ENCODE data around the gene GPC5. TPM values are rescaled to one million over a fixed set of nuclear protein-coding genes. Genes with fewer than 3 reads are reported as not detected.
"Not testable (repeated sequence)": the region's sequence is repeated elsewhere in the genome, so short reads cannot be mapped to it uniquely, and the experiment has no call there.

Gene GPC5
- total and polyA plus RNA-seq, 11 donors, result 0.14 to 2.9 (median 0.84) TPM; not detected in 1

DNA sequence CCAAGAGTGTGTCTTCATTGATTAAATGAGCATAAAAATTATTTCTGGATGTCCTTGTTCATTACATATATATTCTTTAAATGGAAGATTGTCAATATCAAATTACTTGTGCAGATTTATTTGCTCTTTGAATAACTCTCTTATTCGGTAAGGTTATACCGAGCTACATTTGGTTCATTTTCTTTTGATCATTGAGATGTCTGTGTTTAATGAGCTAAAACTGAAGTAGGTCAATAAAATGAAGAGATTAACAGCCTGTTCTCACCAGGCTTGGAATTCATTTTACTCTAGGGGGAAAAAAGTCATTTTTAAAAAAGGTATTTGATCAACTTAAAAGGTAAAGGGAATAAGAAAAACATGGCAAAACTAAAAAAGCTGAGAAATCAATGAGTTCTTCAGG is 10.6 kb downstream of the GPC5 start:
- Histone ChIP-seq H3K4me3 (no peak overlapping the region), H3K27me3 (peaks cover 0 to 10% (median 0%) of the 10 kb centered on the region in 9 donors), H3K27ac (no peak overlapping the region), H3K36me3 (no peaks in the 10 kb centered on the region), H3K4me1 (no peaks in the 10 kb centered on the region), H3K9me3 (no peaks in the 10 kb centered on the region)
- ATAC-seq, result no peak
- TF ChIP-seq POLR2A (IDR thresholded peaks at IDR 0.05) (no peak), CTCF (IDR thresholded peaks at IDR 0.05) (no peak)
- 86 to 92% (median 90%) methylated on average over 2 of the region's 2 CpGs for WGBS, 4 donors
- DNase-seq, result no peak
- intact Hi-C loops (cut with DNase I), result no loop called here

DNA sequence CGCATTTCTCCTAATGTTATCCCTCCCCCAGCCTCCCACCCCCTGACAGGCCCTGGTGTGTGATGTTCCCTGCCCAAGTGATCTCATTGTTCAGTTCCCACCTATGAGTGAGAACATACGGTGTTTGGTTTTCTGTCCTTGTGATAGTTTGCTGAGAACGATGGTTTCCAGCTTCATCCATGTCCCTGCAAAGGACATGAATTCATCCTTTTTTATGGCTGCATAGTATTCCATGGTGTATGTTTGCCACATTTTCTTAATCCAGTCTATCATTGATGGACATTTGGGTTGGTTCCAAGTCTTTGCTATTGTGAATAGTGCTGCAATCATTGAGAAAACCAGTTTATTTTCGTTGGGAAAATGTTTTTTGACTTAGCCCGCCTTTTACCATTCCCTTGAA is 18.2 kb downstream of the GPC5 start:
- H3K4me3 ChIP-seq; intact Hi-C loops (cut with DNase I); H3K27me3 ChIP-seq; H3K4me1 ChIP-seq; DNase-seq; ATAC-seq; H3K36me3 ChIP-seq; H3K9me3 ChIP-seq; H3K27ac ChIP-seq: not testable (repeated sequence)
- 60 to 89% (median 69%) methylated on average over 5 of the region's 5 CpGs for WGBS, 4 donors

- TF ChIP-seq POLR2A (IDR thresholded peaks at IDR 0.05), result no peak
- intact Hi-C loops (cut with DNase I), result no loop called here
- DNase-seq (no peak), ATAC-seq (no peak)
- H3K9me3 ChIP-seq, result no peaks in the 10 kb centered on the region
- H3K4me3 ChIP-seq, result no peak overlapping the region
- no peak overlapping the region for H3K27ac ChIP-seq
- no peaks in the 10 kb centered on the region for H3K36me3 ChIP-seq
- WGBS, 4 donors, result 41 to 63% (median 53%) methylated on average over 6 of the region's 6 CpGs
- H3K4me1 ChIP-seq, result no peaks in the 10 kb centered on the region
- H3K27me3 ChIP-seq, result no peaks in the 10 kb centered on the region
These were observed 19.4 kb downstream of the GPC5 start for GRCh38 chr13:91417660-91418325.

- no peak for DNase-seq
- no peak for ATAC-seq
- TF ChIP-seq POLR2A (IDR thresholded peaks at IDR 0.05), result no peak
- no peak for TF ChIP-seq CTCF (IDR thresholded peaks at IDR 0.05)
- Histone ChIP-seq H3K27ac (no peak overlapping the region), H3K4me3 (no peak overlapping the region), H3K4me1 (no peaks in the 10 kb centered on the region), H3K27me3 (no peaks in the 10 kb centered on the region), H3K36me3 (no peaks in the 10 kb centered on the region), H3K9me3 (peaks cover 0 to 19% (median 13%) of the 10 kb centered on the region in 12 donors)
- intact Hi-C loops (cut with DNase I), result no loop called here
- WGBS, 4 donors, result 29 to 56% (median 47%) methylated on average over 2 of the region's 2 CpGs
These were observed 28.5 kb downstream of the GPC5 start for GRCh38 chr13:91426913-91427312.

DNA sequence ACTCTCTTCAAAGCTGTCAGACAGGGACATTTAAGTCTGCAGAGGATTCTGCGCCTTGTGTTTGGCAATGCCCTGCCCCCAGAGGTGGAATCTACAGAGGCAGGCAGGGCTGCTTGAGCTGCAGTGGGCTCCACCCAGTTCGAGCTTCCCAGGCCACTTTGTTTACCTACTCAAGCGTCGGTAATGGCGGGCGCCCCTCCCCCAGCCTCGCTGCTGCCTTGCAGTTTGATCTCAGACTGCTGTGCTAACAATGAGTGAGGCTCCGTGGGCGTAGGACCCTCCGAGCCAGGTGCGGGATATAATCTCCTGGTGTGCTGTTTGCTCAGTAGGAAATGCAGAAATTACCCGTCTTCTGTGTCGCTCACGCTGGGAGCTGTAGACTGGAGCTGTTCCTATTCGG is 40.3 kb downstream of the GPC5 start:
- DNase-seq; H3K27me3 ChIP-seq; H3K4me3 ChIP-seq; H3K36me3 ChIP-seq; H3K27ac ChIP-seq; intact Hi-C loops (cut with DNase I); H3K4me1 ChIP-seq; ATAC-seq: not testable (repeated sequence)
- WGBS, 4 donors, result 87 to 91% (median 90%) methylated on average over 15 of the region's 15 CpGs
- peaks cover 0 to 12% (median 6%) of the 10 kb centered on the region in 12 donors for H3K9me3 ChIP-seq

DNA sequence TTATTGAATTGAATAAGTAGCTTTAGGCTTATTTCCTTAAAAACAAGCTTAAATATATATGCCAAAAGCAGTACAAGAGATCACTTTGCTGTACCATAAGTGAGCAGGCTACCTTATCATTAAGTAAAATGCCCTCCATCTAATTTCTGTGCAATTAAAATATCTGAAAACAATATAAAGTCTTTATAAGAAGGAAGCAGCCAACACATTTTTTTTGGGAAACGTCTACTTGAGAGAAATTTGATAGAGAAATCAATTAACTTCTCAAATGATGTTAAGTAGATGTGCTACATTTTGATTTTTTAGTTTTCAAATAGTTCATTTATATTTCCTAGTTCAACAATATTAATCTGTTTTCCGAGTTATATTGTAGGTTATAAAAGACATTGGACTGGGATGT is 52.5 kb downstream of the GPC5 start:
- Histone ChIP-seq H3K9me3 (no peaks in the 10 kb centered on the region), H3K27ac (no peak overlapping the region), H3K27me3 (peaks cover 0 to 1% (median 0%) of the 10 kb centered on the region in 9 donors), H3K36me3 (no peaks in the 10 kb centered on the region), H3K4me1 (no peaks in the 10 kb centered on the region), H3K4me3 (no peak overlapping the region)
- ATAC-seq (no peak), DNase-seq (no peak)
- TF ChIP-seq CTCF (IDR thresholded peaks at IDR 0.05) (no peak), POLR2A (IDR thresholded peaks at IDR 0.05) (no peak)
- 73 to 84% (median 81%) methylated on average over 2 of the region's 2 CpGs for WGBS, 4 donors
- intact Hi-C loops (cut with DNase I), result no loop called here
